Measurements from ENCODE around the gene DVL1. TPM values are rescaled to one million over a fixed set of nuclear protein-coding genes. Genes with fewer than 3 reads are reported as not detected.
A peak's percentile ranks its signal among the peaks of the same experiment; 100 is the strongest.

The DVL1 gene
- total RNA-seq, 1 donor from 2014 or later, result 91.4 TPM

DNA sequence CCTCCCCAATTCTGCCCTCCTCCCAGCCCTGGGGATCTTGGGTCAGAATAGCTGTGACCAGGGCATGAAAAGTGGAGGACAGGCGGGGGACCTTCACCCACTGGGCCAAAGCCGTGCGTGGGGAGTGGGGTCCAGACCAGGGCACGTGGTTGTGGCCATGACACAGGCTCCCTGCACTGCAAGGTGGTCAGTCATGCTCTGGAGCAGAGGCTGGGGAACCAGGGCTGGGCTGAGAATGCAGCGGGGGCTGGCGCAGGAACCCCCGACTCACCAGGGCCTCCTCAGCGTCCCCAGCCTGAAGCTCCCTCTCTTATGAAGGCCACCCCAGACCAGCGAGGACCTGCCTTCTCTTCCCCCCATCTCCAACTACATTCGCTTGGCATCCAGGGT lies 2.7 kb downstream of the DVL1 start:
- DNase-seq (ENCODE audit: low spot score), result no peak
- no peak for ATAC-seq

GRCh38 chr1:1345860-1346500 lies 3.2 kb downstream of the DVL1 start:
- peak; percentile 1 for ATAC-seq
- DNase-seq (ENCODE audit: low spot score), result no peak
- intact Hi-C loops (cut with DNase I), result no loop called here

More for the DNA sequence above, 2.7 kb downstream of the DVL1 start:
- intact Hi-C loops (cut with DNase I), result no loop called here

- DNase-seq (ENCODE audit: low spot score) (no peak), ATAC-seq (no peak)
- intact Hi-C loops (cut with DNase I), result no loop called here
Observed at GRCh38 chr1:1345384-1345783, 3.8 kb downstream of the DVL1 start.

DNA sequence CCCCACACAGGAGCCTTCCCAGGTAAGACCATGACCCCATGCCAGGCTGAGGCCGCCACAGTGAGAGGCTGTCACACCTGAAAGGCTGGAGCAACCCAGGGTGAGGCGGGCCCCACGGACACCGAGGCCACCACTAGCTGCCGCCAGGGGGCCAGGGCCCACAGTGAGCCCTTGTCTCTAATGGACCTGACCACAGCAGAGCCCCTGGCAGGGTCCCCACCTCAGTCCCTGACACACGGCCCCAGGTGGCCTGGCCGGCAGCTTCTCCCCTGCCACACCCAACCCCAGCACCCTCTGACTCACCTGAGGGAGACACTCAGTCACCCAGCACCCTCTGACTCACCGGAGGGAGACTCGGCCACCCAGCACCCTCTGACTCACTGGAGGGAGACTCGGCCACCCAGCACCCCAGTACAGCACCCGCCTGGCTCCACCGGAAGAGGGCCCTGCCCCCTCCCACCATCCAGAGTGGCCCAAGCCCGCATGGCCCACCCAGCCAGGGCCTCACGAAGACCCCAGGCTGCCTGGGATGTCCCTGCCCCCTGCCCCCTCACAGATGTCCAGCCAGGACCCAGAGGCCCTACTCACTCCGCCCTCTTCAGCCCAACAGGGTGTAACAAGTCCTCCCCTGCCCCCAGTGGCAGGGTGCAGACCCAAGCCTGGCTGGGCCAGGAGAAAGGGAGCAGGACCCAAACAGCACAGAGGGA lies 4.4 kb downstream of the DVL1 start:
- DNase-seq (ENCODE audit: low spot score) (no peak), ATAC-seq (no peak)
- intact Hi-C loops (cut with DNase I), result no loop called here

DNA sequence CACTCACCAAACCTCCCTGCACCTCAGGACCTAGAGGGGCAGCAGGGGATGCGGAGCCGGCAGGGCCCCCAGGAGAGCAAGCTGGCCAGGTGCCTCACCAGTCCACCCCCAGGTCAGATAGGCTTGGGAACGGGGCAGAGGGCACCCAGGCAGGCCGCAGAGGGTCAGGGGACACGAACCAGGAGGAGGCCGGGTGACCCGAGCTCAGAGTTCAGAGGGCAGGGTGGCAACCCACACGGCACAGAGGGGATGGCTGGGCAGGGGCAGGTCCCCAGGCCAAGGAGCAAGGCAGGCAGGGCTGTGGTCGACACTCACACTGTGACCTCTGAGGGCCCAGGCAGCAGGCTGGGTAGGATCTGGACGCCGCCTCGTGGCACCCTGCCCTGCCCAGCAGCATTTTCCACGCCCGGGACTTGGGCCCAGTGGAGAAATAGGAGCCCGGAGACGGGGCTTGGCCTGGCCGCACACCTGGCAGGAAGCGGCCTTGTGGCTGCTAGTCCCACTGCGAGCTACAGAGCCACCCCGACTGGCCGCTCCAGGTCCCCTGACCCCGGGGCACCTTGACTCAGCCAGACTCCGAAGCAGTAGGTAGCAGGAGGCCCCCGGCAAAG lies 5.3 kb downstream of the DVL1 start:
- DNase-seq (ENCODE audit: low spot score), result no peak
- ATAC-seq, result no peak
- intact Hi-C loops (cut with DNase I), result no loop called here

GRCh38 chr1:1342584-1343115 lies 6.6 kb downstream of the DVL1 start:
- no peak for ATAC-seq
- no peak for DNase-seq (ENCODE audit: low spot score)
- intact Hi-C loops (cut with DNase I), result no loop called here

GRCh38 chr1:1342061-1342562 lies 7.1 kb downstream of the DVL1 start:
- intact Hi-C loops (cut with DNase I), result no loop called here
- DNase-seq (ENCODE audit: low spot score), result no peak
- ATAC-seq, result no peak

- intact Hi-C loops (cut with DNase I), result no loop called here
- no peak for ATAC-seq
- DNase-seq (ENCODE audit: low spot score), result no peak
Observed at GRCh38 chr1:1341549-1342021, 7.6 kb downstream of the DVL1 start.

- no peak for ATAC-seq
- intact Hi-C loops (cut with DNase I), result no loop called here
- no peak for DNase-seq (ENCODE audit: low spot score)
Observed at GRCh38 chr1:1340791-1341548, 8.2 kb downstream of the DVL1 start.

- ATAC-seq (no peak), DNase-seq (ENCODE audit: low spot score) (no peak)
- intact Hi-C loops (cut with DNase I), result no loop called here
Observed at GRCh38 chr1:1340185-1340584, 9.0 kb downstream of the DVL1 start.

DNA sequence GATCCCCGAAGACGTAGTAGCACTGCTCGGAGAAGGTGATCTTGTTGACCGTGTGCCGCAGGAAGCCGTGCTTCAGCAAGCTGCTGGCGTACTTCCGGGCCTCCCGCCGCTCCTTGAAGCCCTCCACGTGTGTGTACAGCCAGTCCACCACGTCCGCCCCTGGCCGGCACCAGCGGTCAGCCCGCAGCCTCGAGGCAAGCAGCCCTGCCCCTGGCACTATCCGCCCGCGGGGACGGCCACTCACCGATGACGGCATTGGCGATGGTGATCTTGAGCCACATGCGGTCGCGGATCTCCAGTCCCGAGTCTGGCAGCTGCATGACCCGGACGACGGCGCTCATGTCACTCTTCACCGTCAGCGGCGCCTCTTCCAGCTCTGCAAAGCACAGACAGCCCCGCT lies 10.9 kb downstream of the DVL1 start:
- no peak for ATAC-seq
- intact Hi-C loops (cut with DNase I), result no loop called here

GRCh38 chr1:1337793-1338147 lies 11.4 kb downstream of the DVL1 start:
- intact Hi-C loops (cut with DNase I), result no loop called here
- ATAC-seq (no peak), DNase-seq (ENCODE audit: low spot score) (no peak)

More for the DNA sequence above, 10.9 kb downstream of the DVL1 start:
- no peak for DNase-seq (ENCODE audit: low spot score)

- intact Hi-C loops (cut with DNase I), result no loop called here
- ATAC-seq (no peak), DNase-seq (ENCODE audit: low spot score) (no peak)
Observed at GRCh38 chr1:1336931-1337792, 12.1 kb downstream of the DVL1 start.

DNA sequence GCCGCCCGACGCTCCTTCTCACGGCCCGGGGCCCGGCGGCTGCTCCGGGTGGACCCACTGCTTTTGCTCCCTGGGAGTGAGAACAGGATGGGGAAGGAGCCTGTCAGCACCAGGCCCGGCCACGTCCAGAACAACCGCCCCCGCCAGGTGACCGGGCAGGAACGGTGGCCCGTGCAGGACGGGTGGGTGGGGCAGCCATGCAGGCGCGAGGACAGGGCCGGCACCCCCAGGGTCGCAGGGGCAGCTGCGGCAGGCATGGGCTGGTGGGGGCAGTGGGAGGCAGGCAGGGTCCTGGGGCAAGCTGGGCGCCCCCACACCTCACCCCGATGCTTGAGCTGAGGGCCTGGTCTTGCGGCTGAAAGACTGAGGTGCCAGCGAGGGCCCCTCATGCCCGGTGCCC lies 12.8 kb downstream of the DVL1 start:
- ATAC-seq (no peak), DNase-seq (ENCODE audit: low spot score) (no peak)

GRCh38 chr1:1335792-1336248 lies 13.4 kb downstream of the DVL1 start:
- no peak for ATAC-seq
- DNase-seq (ENCODE audit: low spot score), result no peak
- intact Hi-C loops (cut with DNase I), result no loop called here

More for the DNA sequence above, 12.8 kb downstream of the DVL1 start:
- intact Hi-C loops (cut with DNase I), result no loop called here

DNA sequence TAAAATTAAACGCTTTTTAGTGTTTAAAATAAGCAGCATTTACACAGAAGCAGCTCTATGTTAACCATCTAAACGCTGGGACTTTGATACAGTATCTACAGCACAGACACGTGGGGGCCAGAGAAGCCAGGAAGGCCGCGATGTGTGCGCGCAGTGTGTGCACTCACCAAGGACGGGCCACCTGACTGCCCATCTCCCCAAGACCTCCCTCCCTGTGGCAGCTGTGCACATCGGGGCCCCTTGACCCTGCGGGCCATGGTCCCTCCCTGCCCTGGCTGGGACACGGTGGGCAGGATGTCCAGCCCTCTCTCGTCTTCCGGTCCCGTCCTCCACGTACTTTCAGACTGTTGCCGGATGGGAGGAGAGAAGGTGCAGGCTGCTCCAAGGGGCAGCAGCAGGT lies 13.9 kb downstream of the DVL1 start:
- no peak for ATAC-seq
- intact Hi-C loops (cut with DNase I), result no loop called here
- no peak for DNase-seq (ENCODE audit: low spot score)

GRCh38 chr1:1334835-1335234 lies 14.4 kb downstream of the DVL1 start:
- intact Hi-C loops (cut with DNase I), result no loop called here
- ATAC-seq (no peak), DNase-seq (ENCODE audit: low spot score) (no peak)

GRCh38 chr1:1333551-1334241 lies 15.5 kb downstream of the DVL1 start:
- ATAC-seq (peak; percentile 21), DNase-seq (ENCODE audit: low spot score) (no peak)
- intact Hi-C loops (cut with DNase I), result no loop called here
